GM12878 (cell line): ENCODE measurements around the gene SULF2. TPM values are rescaled to one million over a fixed set of nuclear protein-coding genes. Genes with fewer than 3 reads are reported as not detected.

ENCODE experiments used
- ATAC-seq: fragments of 200-7000 bp; cut with Tn5 transposase; 3 replicates; pipeline ENCODE4 v1.9.1; 2020; ENCODE audit warnings: mild to moderate bottlenecking, moderate library complexity
- BruUV-seq: library from RNA; stranded (reverse); fragments of 400-500 nt; replicated peaks from 2 replicates; lab custom pipeline; 2021; lab: Mats Ljungman, UMichigan
- CTCF ChIA-PET: fragments of 300-600 bp; sonication (Branson Sonifier 250); formaldehyde crosslinking; extraction: SDS; loops from one replicate; lab custom pipeline; 2021; ENCODE audit warnings: inconsistent platforms; lab: Yijun Ruan, JAX
- POLR2A ChIA-PET: fragments of 350-600 bp; formaldehyde crosslinking; extraction: SDS; loops from one replicate; lab custom pipeline; 2021; ENCODE audit warnings: inconsistent platforms; lab: Charles Lee
- RAD21 ChIA-PET: fragments of 300-600 bp; sonication (Branson Sonifier 250); formaldehyde crosslinking; loops from one replicate; lab custom pipeline; 2023; ENCODE audit warnings: antibody characterized with exemption; ENCODE audit not compliant: unreplicated experiment; lab: Charles Lee
- SMC1A ChIA-PET: fragments of 300-600 bp; sonication (Branson Sonifier 250); formaldehyde crosslinking; loops from one replicate; lab custom pipeline; 2023; ENCODE audit not compliant: unreplicated experiment, uncharacterized antibody; lab: Charles Lee
- DNase-seq: peaks from one replicate; pipeline ENCODE4 v3.0.0-alpha.2; 2011; ENCODE audit warnings: low read depth, low spot score
- FAIRE-seq: peaks from 3 replicates; lab custom pipeline; 2011; peaks lifted over from hg19 to GRCh38; lab: Jason Lieb, UNC
- H2AFZ ChIP-seq: 2 replicates; pipeline ENCODE4 v1.6.0; 2011; ENCODE audit warnings: low read depth, low read length, control low read depth; ENCODE audit not compliant: control insufficient read depth
- H3K27ac ChIP-seq: 2 replicates; pipeline ENCODE4 v1.5.1; 2011; ENCODE audit warnings: control low read depth; ENCODE audit not compliant: control insufficient read depth, insufficient read depth
- H3K27me3 ChIP-seq, 2 experiments: replicated peaks in 1 of 2; 2 replicates each; pipeline versions ENCODE4 v1.6.0 to v1.6.1; 2011; ENCODE audit warnings: low read length in 1 of 2; ENCODE audit not compliant: control insufficient read depth in 2 of 2, insufficient read depth in 2 of 2
- H3K36me3 ChIP-seq, 2 experiments: 2 replicates each; pipeline ENCODE4 v1.5.1; 2011; ENCODE audit warnings: low read length in 1 of 2; ENCODE audit not compliant: control insufficient read depth in 2 of 2, insufficient read depth in 2 of 2
- H3K4me1 ChIP-seq: 2 replicates; pipeline ENCODE4 v1.6.1; 2011; ENCODE audit warnings: mild to moderate bottlenecking, low read length, moderate library complexity, mixed read lengths; ENCODE audit not compliant: control insufficient read depth, insufficient read depth
- H3K4me2 ChIP-seq: 2 replicates; pipeline ENCODE4 v1.6.0; 2011; ENCODE audit warnings: control low read depth; ENCODE audit not compliant: control insufficient read depth, insufficient read depth
- H3K4me3 ChIP-seq: fragments of 200-600 bp; sonication (generic); 2 replicates; pipeline ENCODE4 v1.5.1; 2016
- H3K79me2 ChIP-seq: 2 replicates; pipeline ENCODE4 v1.6.0; 2011; ENCODE audit warnings: low read length; ENCODE audit not compliant: control insufficient read depth, insufficient read depth
- H3K9ac ChIP-seq: 2 replicates; pipeline ENCODE4 v1.8.0; 2011; ENCODE audit warnings: low read length, control low read depth, mixed read lengths; ENCODE audit not compliant: control insufficient read depth, insufficient read depth
- H3K9me3 ChIP-seq: replicated peaks from 3 replicates; pipeline ENCODE4 v1.5.1; 2011; ENCODE audit warnings: mild to moderate bottlenecking, low read length; ENCODE audit not compliant: control insufficient read depth, insufficient read depth
- H4K20me1 ChIP-seq: 2 replicates; pipeline ENCODE4 v1.6.0; 2011; ENCODE audit not compliant: control insufficient read depth, insufficient read depth
- ATF3 ChIP-seq: IDR thresholded peaks from 2 replicates; pipeline ENCODE4 v1.6.1; 2011; ENCODE audit warnings: low read depth, mild to moderate bottlenecking, low read length, moderate library complexity, borderline replicate concordance; ENCODE audit errors: extremely low read depth
- BRCA1 ChIP-seq: IDR thresholded peaks from 2 replicates; pipeline ENCODE4 v1.6.1; 2011; ENCODE audit warnings: low read depth, low read length, improper control_type of control experiment
- CBX5 ChIP-seq: sonication (generic); IDR thresholded peaks from 2 replicates; pipeline ENCODE4 v1.6.1; 2016; ENCODE audit warnings: low read depth, moderate library complexity, mild to moderate bottlenecking, inconsistent platforms
- ELK1 ChIP-seq: IDR thresholded peaks from 2 replicates; pipeline ENCODE4 v1.6.1; 2012; ENCODE audit warnings: low read depth, low read length, improper control_type of control experiment
- FOXK2 ChIP-seq: fragments of 450-650 bp; IDR thresholded peaks from 2 replicates; pipeline ENCODE4 v1.6.1; 2017; ENCODE audit warnings: mild to moderate bottlenecking, moderate library complexity
- KAT2A ChIP-seq: conservative IDR thresholded peaks from 2 replicates; pipeline ENCODE4 v1.6.1; 2011; ENCODE audit warnings: low read depth, low read length; ENCODE audit not compliant: control insufficient read depth
- PBX3 ChIP-seq: IDR thresholded peaks from 2 replicates; pipeline ENCODE4 v1.6.1; 2011; ENCODE audit warnings: mild to moderate bottlenecking, low read depth, low read length, moderate library complexity; ENCODE audit not compliant: insufficient replicate concordance
- RAD21 ChIP-seq: IDR thresholded peaks from 2 replicates; pipeline ENCODE4 v1.6.1; 2011; ENCODE audit warnings: mild to moderate bottlenecking, low read depth, low read length, moderate library complexity; ENCODE audit not compliant: insufficient read depth
- SP1 ChIP-seq: IDR thresholded peaks from one replicate; pipeline ENCODE4 v1.6.1; 2011; ENCODE audit warnings: low read depth, low read length
- SPI1 ChIP-seq: IDR thresholded peaks from 2 replicates; pipeline ENCODE4 v1.6.1; 2011; ENCODE audit warnings: low read depth, mild to moderate bottlenecking, low read length, moderate library complexity, borderline replicate concordance; ENCODE audit not compliant: insufficient read depth
- STAT3 ChIP-seq: IDR thresholded peaks from 2 replicates; pipeline ENCODE4 v1.6.1; 2011; ENCODE audit warnings: low read depth, low read length, improper control_type of control experiment
- TCF3 ChIP-seq: IDR thresholded peaks from 2 replicates; pipeline ENCODE4 v1.6.1; 2012; ENCODE audit warnings: low read depth, mild to moderate bottlenecking, low read length, borderline replicate concordance; ENCODE audit not compliant: insufficient read depth
- ZBTB33 ChIP-seq: fragments of 450-650 bp; IDR thresholded peaks from 2 replicates; pipeline ENCODE4 v1.6.1; 2017; ENCODE audit warnings: mild to moderate bottlenecking
- ZSCAN29 ChIP-seq: fragments of 450-650 bp; IDR thresholded peaks from 2 replicates; pipeline ENCODE4 v1.6.1; 2017; ENCODE audit warnings: mild to moderate bottlenecking, moderate library complexity
- WGBS: methylation state at CpG from one replicate; pipeline ENCODE4 v1.1.6; 2016; ENCODE audit warnings: low lambda C conversion rate; ENCODE audit not compliant: insufficient replicate concordance, insufficient coverage; ENCODE audit errors: missing lambda C conversion rate; 5-methylcytosine and 5-hydroxymethylcytosine counted together
- in situ Hi-C: fragments of 300-500 bp; cut with MboI; formaldehyde crosslinking; loops from 9 replicates; pipeline ENCODE4 v1.14.3; 2018; ENCODE audit warnings: mixed read lengths
- intact Hi-C: fragments of 100-400 bp; cut with micrococcal nuclease; formaldehyde crosslinking; loops from one replicate; pipeline ENCODE4 v1.14.2; 2022; ENCODE audit not compliant: unreplicated experiment
- polyA plus RNA-seq, 11 experiments: library from polyadenylated mRNA; depleted of rRNA in 4 of 11; unstranded in 6 of 11; stranded (reverse) in 5 of 11; fragments of >200 nt; fragmentation: Nextera tagmentation in 4 of 11; fragmentation: Illumina TruSeq in 1 of 11; extraction: Ambion mirVana in 4 of 11; extraction: Trizol in 1 of 11; gene quantifications; 1 replicate in 1 of 11; 2 replicates in 10 of 11; pipeline versions ENCODE4 v1.2.1 to v1.2.3, GENCODE V29; 2011 to 2016; ENCODE audit warnings: inconsistent platforms in 2 of 11, missing spikeins in 2 of 11, low read depth in 1 of 11
- total RNA-seq, 4 experiments: library from RNA; depleted of rRNA in 3 of 4; stranded (reverse); fragments of >200 nt in 3 of 4; fragmentation: Illumina TruSeq in 1 of 4; extraction: Trizol in 1 of 4; gene quantifications; 2 replicates each; pipeline versions ENCODE4 v1.2.1 to v1.2.3, GENCODE V29; 2013 to 2021

SULF2 gene
- total and polyA plus RNA-seq, 10 of the 15 experiments (the other 5 are each of a cell fraction or from before 2014, with no cell fraction given) = 0.69 to 4.1 (median 1.6) TPM

- TF ChIP-seq SP1 (no peak), TCF3 (no peak), ZBTB33 (no peak), FOXK2 (no peak), ATF3 (no peak)
Measured at GRCh38 chr20:47781632-47782031, 3.6 kb downstream of the SULF2 start (continued).

GRCh38 chr20:47780720-47781389, 4.4 kb downstream of the SULF2 start:
- FAIRE-seq (no peak), DNase-seq (no peak), ATAC-seq (no peak)
- no peak overlapping the region for H3K4me3 ChIP-seq
- ChIA-PET POLR2A (interaction anchor here (0.5 kb wide), 1 partner anchor 617 kb away, joined by 3 read pairs; no protein-coding TSS in a partner anchor), RAD21 (no interaction called here), CTCF (no interaction called here), SMC1A (no interaction called here)
- in situ Hi-C loops = no loop called here
- 0 out of 2 replicates have a peak, but pooled peaks cover 2% of the 10 kb centered on the region for H3K4me1 ChIP-seq
- peaks cover 5 to 7% of the 10 kb centered on the region in 2 experiments for H3K27me3 ChIP-seq
- intact Hi-C loops = loop anchor here (5.0 kb wide), 1 partner anchor 104 kb away; no protein-coding TSS in a partner anchor
- H3K9me3 ChIP-seq = no peaks in the 10 kb centered on the region
- no peak overlapping the region for H2AFZ ChIP-seq
- no peaks in the 10 kb centered on the region for H3K79me2 ChIP-seq
- H3K36me3 ChIP-seq = no peaks in the 10 kb centered on the region
- no TSS peak for BruUV-seq
- WGBS = 32% methylated on average over 10 of the region's 10 CpGs
- no peak overlapping the region for H3K27ac ChIP-seq
- no peaks in the 10 kb centered on the region for H4K20me1 ChIP-seq
- no peak overlapping the region for H3K9ac ChIP-seq
- H3K4me2 ChIP-seq = no peak overlapping the region
- no peak for TF ChIP-seq PBX3
- TF ChIP-seq ZSCAN29 = no peak
- TF ChIP-seq SPI1 = no peak
- TF ChIP-seq STAT3 = no peak
- no peak for TF ChIP-seq KAT2A
- TF ChIP-seq RAD21 = no peak
- TF ChIP-seq CBX5 = no peak
- no peak for TF ChIP-seq BRCA1
- no peak for TF ChIP-seq ZBTB33
- TF ChIP-seq ELK1 = no peak
